CD4-positive, alpha-beta T cell treated with Interleukin-4 for 1 hour (primary cell): Measurements from ENCODE around the gene PSMD1.
"Not testable (repeated sequence)": the region's sequence is repeated elsewhere in the genome, so short reads cannot be mapped to it uniquely, and the experiment has no call there.

Experiments
- DNase-seq, 2 donors: peaks; one replicate each; pipeline ENCODE4 v3.0.0-alpha.2; 2020 to 2022

PSMD1 gene

DNA sequence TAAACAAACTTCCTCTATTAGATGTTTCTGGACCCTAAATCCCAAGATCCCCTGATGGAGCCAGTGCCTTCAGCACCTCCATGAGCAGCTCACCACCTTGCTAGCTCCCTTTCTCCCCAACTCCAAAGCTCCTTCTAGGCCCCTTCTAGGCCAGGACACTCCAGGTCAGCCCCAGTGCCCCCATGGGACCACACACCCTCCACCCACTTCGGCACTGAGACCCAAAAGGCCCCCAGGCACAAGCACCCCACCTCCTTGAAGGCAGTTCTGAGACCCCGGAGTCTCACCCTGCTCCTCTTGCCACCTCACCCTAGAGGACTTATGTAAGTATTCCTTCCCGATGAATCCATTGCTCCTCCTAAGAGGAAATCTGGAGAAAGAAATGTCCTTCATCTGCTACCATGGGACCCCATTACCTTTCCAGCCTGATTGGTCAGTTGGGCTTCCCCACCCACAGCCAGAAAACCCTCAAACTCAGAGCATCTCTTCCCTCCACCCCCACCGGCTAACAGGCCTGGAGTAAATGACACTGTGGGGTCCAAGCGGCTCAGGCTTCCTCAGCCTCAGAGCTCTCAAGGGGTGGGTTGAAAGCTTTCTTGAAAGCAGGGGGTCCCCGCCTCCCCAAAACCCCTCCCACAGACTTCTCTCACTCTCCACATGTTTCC lies 132.0 kb downstream of the PSMD1 start:
- no peak for DNase-seq

DNA sequence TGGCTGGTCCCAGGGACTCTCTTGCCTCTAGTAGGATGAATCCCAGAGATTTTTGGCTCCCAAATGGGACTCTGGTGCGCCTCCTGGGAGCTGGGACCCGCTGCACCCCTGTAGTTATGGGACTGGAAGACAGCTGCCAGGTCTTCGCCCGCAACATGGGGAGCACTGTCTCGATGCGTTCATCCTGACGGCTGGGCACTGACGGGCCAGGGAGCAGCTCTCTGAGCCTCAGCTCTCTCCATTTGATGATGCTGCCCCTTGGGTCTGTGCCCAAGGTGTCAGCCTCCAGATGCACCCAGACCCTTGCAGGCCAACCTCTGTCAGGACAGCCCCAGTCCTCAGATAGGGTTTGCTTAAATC lies 132.5 kb downstream of the PSMD1 start:
- no peak for DNase-seq

DNA sequence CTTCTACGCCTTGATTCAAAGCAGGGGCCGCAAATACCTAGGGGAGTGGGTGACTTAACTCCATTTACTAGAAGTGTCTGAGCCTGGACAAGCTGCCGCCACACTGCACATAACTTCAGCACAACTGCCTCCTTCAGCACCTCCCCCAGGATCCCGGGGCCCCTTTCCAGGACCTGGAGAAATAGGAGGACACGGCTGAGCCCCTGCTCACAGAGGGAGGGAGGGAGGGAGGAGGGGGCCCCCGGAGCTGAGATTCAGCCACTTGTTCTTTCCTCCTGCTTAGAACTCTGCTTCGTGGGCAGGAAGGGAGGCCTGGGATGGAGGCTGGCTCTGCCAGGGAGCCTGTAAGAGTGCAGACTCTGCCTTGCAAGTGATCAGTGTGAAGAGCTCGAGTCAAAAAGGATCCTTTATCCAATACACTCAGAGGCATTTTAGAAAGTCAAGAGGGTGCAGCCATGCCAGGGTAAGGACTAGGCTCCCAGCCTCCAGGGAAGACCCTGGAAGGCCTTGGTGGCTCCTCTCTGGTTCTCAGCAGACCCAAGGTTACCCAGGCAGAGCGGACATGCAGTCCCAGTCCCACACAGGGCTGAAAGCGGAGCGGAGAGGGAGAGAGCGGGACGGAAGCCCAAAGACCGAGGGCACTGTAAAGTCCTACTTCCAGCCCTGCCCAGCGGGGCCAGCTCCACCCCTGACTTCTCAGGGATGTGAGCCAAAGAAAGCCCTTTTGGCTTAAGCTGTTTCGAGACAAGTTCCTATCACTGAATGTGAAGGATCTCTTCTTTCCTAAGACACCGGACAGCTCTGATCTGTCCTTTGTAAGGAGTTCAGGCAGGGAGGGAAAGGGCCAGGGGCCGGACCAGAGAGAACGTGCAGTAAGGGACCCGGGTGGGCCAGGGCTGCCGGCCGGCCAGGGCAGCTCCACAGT lies 133.2 kb downstream of the PSMD1 start:
- no peak for DNase-seq

DNA sequence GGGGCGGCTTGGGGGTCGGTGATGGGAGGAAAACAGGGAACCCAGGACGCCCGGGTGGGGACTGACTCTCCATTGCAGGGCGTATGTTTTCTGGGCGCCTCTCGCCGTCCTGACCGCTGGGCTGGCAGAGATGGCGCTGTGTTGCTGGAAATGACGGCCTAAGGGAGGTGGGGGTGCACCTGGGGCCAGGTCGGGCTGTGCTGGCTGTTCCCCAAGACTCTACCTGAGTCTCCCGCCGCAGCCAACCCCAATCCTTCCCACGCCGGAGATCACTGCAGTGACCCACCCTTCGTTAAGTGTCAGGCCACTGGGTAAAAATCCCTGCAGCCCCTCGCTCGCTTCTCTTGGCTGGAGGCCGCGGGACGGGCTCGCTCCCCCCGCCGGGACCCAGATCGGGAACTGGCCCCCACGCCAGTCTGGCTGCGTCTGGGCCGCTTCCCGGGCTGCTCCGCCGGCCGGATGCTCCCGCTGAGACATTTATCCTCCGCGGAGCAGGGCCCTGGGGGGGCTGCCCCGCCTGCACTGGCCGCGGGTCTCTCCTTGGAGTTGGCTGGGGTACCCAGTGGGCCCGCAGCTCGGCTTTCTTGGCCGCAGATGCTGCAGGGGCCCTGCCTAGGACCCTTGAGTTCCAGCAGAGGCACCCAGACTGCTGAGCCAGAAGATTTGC lies 134.0 kb downstream of the PSMD1 start:
- no peak for DNase-seq

DNA sequence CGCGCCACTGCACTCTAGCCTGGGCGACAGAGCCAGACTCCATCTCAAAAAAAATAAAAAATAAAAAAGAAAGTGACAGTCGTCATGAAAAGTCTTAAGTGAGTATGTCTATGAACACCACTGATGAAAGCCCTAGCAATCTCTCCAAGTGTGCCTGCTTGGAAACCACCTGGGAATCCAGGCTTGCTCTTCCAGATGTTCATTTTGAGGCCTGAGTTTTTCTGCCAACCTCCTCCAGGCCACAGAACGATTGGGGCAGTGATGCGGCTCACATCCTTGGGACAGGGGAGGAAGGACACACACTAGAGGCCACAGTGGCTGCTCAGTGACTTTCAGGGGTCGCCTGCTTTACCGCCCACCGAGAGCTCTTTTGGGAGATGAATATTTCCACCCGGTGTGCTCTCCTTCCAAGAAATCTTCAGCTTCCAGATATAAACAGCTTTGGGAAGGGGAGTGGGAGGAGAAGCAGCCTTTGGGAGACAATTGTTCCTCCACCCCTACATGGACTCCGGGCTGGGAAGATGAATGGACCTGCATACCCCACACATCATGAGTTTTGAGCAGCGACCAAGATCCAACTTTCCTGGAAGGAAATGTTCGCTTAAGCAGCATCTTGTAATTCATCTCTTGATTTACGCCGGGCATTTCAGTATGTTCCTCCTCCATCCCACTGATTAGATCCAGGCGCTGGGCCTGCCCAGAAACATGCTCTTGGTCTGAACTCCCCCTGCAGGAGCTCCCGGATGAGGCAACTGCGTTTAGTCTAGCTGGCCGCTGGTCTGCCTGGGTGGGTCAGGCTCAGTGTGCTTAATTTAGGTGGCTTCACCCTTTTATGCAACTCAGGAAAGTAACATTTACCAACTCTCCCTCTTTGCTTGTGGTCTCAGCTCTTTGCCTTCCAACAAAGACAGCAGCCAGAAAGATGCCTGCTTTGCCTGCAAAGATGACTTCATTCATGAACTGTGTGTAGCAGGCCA lies 135.5 kb downstream of the PSMD1 start:
- DNase-seq: no peak

DNA sequence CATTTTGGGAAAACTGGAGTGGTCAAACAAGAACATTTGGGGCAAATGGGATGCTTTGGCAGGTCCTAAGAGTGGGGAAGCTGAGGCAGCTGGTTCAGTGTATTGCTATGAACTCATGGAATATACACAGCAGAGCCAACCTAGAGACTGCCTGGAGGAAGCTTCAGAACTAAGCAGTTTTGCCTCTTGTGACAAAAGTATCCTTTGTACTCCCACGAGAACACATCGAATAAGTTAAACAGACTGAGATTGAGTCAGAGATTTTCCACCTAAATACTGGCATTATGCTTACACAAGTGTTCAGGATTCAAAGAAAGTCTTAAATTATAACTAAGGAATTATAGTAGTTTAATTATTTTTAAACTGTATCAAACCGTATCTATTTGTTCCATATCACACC lies 136.5 kb downstream of the PSMD1 start:
- DNase-seq: no peak

DNA sequence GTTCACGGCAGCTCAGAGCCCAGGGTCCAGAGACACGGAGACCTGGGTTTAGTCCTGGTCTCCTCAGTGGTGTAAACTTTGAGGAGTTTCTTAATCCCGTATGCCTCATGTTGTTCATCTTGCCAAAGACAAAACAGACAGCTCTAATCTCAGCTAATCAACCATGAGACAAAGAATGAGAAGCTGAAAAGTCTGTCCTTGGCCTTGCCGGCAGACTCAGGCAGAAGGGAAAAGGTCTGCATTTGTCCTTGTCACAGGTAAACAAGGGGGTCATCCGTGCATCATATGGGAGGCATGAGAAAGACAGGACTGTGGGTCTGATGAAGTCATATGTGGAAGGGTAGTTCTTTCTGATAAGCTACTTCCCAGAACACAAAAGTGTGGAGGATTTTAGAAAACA lies 139.9 kb downstream of the PSMD1 start:
- no peak for DNase-seq

DNA sequence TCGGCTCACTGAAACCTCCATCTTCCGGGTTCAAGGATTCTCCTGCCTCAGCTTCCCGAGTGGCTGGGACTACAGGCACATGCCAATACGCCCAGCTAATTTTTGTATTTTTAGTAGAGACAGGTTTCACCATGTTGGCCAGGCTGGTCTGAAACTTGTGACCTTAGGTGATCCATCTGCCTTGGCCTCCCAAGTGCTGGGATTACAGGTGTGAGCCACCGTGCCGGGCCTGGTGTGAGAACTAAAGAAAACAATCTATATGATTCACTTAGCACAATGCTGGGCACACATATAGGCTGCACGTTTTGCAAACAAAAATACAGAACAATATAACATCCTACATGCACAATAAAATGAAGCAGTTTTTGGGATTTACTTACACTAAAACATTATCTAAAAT lies 140.5 kb downstream of the PSMD1 start:
- not testable (repeated sequence) for DNase-seq

DNA sequence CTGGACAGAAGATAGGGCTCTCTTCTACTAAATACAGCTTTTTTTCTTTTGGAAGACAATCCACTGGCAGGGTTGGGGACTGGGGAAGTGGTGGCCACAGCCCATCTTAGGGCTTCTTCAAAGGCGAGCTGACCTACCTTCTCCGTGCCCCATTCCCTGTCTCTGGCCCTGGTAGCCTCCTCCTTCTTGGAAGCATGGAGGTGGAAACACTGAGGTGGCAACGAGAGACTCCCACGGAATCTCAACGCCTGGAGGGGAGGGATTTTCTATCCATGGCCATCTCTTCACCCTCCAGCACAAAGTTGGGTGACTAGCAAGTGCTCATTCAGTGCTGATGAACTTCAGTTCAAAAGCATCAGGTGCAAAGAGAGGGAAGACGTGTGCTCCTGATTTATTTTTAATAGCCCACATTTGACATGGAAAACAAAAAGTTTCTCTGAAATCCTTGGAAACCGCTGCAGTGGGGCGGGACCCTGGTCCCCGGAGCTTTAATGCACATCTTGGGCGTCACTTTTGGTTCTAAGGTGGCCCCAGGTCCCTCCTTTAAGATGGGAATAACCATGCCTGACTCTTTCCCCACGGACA lies 141.1 kb downstream of the PSMD1 start:
- no peak for DNase-seq

DNA sequence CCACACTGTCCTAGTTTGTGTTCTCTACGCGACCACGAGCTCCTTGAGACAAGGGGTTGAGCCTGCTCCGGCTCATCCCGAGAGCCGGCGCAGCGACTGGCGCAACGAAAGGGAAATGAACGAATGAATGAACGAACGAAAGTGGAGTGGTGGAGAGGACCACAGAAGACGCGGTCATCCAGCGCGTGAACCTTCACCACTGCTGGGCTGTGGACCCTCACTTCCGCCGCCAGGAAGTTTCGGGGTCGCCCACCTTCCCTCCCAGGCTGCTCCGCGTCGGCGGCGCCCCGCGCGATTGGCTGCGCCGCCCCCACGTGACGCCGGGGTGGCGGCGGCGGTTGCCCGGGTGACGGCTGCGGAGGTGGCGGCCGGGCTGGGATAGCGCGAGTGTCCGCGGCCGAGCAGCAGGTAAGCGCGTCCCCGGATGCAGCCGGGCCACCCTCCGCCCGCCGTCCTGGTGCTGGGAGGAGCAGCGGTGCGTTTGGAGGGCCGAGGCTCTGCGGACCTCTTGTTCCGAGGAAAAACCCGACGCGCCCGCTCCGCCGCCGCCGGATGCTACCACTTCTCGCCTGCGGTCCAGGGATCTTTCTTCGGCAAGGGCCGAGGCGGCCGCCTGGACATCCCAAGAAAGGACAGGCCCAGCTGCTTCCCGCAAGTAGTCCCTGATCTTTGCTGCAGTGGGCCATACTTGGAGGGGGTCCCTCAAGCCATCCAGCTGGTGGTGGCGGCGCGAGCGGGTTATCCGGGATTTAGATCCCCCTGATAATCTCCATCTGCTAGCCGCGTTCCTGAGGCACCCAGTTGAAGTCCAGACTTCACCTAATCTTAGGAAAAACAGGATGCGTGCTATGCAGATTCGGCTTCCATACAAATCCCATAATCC lies 141.9 kb downstream of the PSMD1 start, which contains the start of gene ARMC9:
ARMC9 (plus strand) TSS at position 341 of the 883 bp plus-strand sequence. CDS start 7,608 bp downstream, outside the sequence.
- peak; percentile 70 to 72 for DNase-seq

DNA sequence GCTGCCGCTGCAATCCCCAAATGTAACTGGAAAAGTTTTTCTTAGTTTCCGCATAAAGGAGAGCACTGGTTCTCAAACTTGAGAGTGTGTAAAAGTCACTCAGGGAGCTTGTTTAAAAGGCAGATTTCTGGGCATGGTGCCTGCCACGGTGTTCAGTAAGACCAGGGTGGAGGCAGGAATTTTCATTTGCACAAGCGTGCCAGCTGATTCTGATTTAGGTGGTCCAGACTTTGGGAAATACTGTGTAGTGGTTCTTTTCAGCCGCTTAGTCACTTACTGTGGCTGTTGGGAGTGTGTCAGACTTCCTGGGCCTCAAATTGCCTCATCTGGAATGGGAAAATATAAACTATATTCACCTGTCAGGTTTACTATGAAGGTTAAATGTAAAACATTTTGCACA lies 142.6 kb downstream of the PSMD1 start:
- DNase-seq: no peak

DNA sequence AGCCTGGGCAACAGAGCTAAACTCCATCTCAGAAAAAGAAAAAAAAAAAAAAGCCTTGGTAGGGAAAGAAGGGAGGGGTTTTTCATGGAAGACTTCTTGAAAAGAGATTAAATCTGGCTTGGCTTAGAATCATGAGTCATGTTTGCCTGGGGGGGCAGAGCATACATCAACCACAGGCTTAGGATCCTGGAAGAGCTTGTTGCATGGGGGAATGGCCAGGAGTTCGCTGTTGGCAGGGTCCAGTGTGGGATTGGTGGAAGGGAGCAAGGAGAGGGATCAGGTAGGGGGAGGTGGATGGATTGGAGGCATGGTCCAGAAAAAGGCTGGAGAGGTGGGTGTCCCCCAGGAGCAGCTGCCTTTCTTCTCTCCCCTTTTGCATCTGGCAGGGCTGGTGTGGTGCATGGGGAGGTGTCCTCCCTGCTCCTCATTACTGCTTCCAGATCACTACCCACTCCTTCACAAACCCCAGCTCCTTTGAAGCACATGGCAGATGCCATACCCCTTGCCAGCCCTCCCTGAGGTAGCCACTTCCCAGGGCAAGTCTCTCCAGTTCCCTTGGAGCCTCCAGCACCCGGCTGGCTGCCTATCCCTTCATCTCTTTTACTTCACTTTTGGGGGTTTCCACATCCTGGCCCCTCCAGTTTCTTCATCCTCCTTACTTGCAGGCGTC lies 144.3 kb downstream of the PSMD1 start:
- DNase-seq: no peak

DNA sequence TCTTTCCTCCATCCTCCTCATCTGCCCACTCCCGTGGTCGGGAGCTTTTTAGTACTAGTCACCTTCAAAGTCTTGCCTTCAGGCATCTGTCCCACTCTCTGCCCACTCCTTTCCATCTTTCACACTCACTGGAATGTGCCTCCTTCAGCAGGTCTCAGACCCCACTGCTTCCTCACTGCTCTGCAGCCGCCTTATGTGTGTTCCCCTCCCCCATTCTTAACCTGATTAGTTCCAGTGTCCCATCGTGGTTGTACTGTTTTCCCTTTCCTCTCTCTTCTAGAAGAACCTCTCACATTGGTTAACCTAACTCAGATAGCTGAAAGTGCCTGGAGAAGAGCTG lies 144.8 kb downstream of the PSMD1 start:
- DNase-seq: no peak

DNA sequence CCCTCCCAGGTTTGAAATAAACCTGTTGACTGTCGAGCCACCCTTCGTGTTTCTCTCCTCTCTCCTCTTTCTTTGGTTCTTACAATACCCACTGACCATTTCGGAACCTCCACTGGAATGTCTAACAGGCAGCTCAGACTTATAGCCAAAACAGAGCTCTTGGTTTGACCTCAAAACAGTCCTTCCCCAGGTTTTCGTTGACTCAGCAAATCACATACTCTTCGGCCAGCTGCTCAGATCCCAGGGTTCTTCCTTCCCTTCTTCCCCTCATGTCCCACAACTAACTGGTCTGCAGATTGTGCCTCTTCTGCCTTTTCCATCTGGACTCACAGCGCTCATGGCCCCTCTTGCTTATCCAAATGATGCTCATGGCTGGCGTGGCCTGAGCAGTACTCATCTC lies 146.4 kb downstream of the PSMD1 start:
- DNase-seq: no peak

DNA sequence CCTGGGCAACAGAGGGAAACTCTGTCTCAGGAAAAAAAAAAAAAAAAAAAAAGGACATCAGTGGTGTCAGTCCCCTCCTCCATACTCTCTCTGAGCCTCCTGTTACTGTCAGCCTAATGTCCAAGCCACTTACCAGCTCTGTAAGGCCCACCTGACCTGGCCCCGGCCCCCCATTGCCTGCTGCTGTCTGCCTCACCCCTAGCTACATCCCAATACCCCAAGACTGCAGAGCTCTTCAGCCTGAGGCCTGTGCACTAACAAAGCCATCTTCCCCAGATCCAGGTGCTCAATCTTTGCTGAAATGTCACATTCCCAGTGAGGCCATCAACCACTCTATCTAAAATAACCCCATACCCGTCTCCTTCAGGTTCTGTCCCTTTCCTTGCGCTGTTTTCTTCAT lies 147.5 kb downstream of the PSMD1 start:
- DNase-seq: no peak

DNA sequence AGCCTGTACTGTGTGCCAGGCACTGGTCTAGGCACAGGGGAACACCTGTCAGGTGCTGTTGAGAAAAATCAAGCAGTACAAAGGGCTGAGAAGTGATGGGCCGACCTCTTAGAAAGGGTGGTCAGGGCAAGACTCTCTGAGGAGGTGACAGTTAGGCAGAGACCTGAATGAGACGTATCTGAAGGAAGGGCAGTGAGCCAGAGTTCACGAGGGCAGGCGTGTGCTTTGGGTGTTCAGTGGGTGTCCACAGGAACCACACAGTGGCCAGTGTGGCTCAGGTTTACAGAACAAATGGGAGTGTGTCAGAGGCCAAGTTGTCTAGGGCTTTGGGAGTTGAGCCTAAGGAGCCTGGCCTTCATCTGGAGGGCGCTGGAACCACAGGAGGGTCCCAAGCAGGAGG lies 147.9 kb downstream of the PSMD1 start:
- DNase-seq: no peak

DNA sequence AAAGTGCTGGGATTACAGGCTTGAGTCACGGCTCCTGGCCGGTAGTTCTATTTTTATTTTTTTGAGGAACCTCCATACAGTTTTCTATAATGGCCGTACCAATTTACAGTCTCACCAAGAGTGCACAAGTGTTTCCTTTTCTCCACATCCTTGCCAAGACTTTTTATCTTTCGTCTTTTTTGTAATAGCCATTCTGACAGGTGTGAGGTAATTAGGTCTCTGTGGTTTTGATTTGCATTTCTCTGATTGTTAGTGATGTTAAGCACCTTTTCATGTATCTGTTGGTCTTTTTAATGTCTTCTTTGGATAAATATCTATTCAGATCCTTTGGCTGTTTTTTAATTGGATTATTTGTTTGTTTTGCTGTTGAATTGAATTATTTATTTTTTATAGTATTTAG lies 151.1 kb downstream of the PSMD1 start:
- no peak for DNase-seq

DNA sequence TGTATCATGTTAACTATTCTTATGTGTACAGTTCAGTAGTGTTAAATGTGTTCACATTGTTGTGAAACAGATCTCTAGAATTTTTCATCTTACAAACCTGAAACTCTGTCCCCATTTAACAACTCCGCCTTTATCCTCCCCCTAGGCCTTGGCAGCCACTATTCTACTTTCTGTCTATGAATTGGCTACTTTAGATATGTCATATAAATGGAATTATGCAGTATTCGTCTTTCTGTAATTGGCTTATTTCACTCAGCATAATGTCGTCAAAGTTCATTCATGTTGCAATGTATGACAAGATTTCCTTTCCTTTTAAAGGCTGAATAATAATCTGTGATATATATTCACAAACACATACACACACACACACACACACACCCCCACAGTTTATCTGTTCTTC lies 154.1 kb downstream of the PSMD1 start:
- no peak for DNase-seq

DNA sequence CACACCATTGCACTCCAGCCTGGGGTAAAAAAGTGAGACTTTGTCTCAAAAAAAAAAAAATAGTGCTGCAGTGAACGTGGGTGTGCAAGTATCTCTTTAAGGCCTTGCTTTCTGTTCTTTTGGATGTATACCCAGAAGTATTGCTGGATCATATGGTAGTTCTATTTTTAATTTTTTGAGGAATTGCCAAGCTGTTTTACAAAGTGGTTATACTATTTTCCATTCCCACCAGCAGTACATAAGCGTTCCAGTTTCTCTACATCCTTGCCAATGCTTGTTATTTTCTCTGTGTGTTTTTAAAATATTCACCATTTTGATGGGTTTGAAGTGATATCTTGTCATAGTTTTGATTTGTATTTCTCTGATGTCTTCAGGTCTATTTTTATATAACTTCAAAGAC lies 154.8 kb downstream of the PSMD1 start:
- DNase-seq: no peak

DNA sequence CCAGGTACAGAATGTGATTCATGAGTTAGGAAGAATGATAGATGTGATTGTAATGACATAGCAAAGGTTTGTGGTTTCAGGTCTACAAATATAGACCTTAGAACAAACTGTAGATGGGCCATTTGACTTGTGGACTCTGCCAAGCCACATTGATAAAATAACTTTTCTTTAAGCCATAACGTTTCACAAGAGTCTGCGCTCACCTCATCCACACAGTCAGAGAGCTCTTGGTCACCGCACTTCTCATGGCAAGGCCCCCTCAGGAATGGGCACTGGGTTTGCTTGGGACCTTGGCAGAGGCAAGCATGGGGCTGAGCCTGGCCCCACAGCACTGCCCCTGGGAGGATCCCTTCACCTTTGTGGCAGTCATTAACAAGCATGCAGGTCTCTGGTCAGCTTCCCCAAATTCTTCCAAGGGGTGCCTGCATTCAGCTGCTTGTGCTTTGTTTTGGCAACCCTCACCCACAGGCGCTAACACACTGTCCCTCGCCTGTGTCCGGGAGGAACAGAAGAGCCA lies 155.7 kb downstream of the PSMD1 start:
- DNase-seq: no peak
